ENCODE measurements around the gene HOXB6. TPM values are rescaled to one million over a fixed set of nuclear protein-coding genes. Genes with fewer than 3 reads are reported as not detected.

The HOXB6 gene
- total RNA-seq, 1 experiment from 2014 or later, result 19.8 TPM

DNA sequence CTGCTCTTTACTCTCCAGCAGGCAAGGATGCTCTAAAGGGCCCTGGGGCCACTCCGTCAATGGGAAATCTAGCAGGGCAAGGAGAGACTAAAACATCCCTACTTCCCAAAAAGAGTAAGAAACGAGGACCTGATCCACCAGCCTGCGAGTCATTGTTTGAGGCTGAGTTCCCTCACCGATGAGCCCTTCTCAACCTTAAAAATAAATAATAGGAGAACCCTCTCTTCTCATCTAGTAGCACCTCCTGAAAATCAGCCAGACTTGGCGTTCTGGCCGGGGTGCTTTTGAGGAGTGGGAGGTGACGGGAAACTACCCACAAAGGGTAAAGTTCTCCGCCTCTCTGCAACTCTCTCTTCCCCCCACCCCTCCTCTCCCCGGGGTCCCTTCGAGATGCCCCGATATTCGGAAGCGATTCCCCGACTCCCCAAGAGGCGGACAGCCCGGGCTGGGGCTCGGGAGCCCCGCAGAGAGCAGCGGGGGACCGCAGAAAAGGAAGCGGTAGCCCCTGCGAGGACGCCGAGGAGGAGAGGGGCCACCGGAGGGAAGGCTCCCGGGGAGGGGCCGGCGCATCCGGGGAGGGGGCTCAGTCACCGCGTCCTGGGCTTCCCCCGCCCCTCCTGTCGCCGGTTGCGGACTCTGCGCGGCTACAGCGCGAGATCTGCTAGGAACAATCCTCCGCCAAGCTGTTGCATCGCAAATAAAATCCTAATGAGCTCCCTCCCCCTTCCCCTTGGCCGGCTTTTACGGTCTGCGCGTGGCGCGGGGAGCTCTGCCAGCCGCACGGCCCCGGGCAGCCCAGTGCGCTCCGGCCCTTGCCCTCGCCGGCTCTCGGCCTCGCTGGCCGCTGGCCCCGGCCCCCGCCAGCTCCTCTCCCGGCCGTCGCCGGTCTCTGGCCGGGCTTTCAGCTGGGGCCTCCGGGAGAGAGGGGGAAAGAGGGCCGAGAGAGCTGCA, 20.0 kb upstream of the HOXB6 start:
- H3K4me3 ChIP-seq (ENCODE audit: low read depth, low read length, poor library complexity, severe bottlenecking), result peak overlapping the region; percentile 60
- peaks cover 20% of the 10 kb centered on the region for H3K4me1 ChIP-seq (ENCODE audit: insufficient read depth, low read length, poor library complexity, severe bottlenecking)
- peak; percentile 70 for DNase-seq (ENCODE audit: low spot score)
- no peaks in the 10 kb centered on the region for H3K9me3 ChIP-seq (ENCODE audit: low read depth, low read length, poor library complexity, severe bottlenecking)
- ChIA-PET CTCF (interaction anchor here (0.5 to 2.6 kb wide), 5 partner anchors 10 to 260 kb away, joined by 3 to 9 read pairs (median 6); partner anchors contain the start of gene HOXB8), POLR2A (ENCODE audit: low non-redundant PET) (interaction anchor here (0.5 kb wide), 1 partner anchor 583 kb away, joined by 6 read pairs; no protein-coding TSS in a partner anchor)
- no peaks in the 10 kb centered on the region for H3K36me3 ChIP-seq (ENCODE audit: insufficient read depth, low read length, poor library complexity, severe bottlenecking)
- BruUV-seq (replicated peaks), result no TSS peak
- no peaks in the 10 kb centered on the region for H3K27me3 ChIP-seq (replicated peaks; ENCODE audit: insufficient read depth, low read depth, low read length, poor library complexity)
- intact Hi-C loops (cut with micrococcal nuclease; ENCODE audit: unreplicated experiment), result no loop called here
- H3K27ac ChIP-seq (ENCODE audit: low read depth, low read length, poor library complexity, severe bottlenecking), result peak overlapping the region; percentile 64
- TF ChIP-seq CTCF (conservative IDR thresholded peaks at IDR 0.05; ENCODE audit: low read depth, low read length), result no peak
- no peak for TF ChIP-seq EZH2 (IDR thresholded peaks at IDR 0.05; ENCODE audit: borderline replicate concordance, low read depth, low read length, poor library complexity, severe bottlenecking)

DNA sequence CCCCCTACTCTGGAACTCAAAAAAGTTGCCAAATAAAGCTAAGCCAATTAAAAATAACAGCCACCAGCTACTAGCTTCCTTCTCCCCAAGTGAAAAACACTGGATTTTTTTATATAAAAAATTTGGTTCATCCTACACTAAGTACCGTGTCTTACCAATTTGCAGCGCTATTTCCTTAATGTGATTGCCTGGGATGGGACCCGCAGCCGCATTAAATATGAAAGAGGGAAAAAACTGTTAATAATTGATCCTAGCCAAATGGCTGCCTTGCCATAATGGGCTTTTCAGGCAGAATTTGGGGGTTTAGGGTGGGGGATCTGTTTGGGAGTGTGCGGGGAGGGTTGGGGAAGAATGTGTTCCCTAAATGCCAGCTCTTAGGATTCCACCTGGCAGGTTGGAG, 19.3 kb upstream of the HOXB6 start:
- no TSS peak for BruUV-seq (replicated peaks)
- intact Hi-C loops (cut with micrococcal nuclease; ENCODE audit: unreplicated experiment), result no loop called here
- Histone ChIP-seq H3K27ac (ENCODE audit: low read depth, low read length, poor library complexity, severe bottlenecking) (no peak overlapping the region), H3K4me1 (ENCODE audit: insufficient read depth, low read length, poor library complexity, severe bottlenecking) (peaks cover 23% of the 10 kb centered on the region), H3K36me3 (ENCODE audit: insufficient read depth, low read length, poor library complexity, severe bottlenecking) (no peaks in the 10 kb centered on the region), H3K4me3 (ENCODE audit: low read depth, low read length, poor library complexity, severe bottlenecking) (peak overlapping the region; percentile 60), H3K27me3 (replicated peaks; ENCODE audit: insufficient read depth, low read depth, low read length, poor library complexity) (no peaks in the 10 kb centered on the region), H3K9me3 (ENCODE audit: low read depth, low read length, poor library complexity, severe bottlenecking) (no peaks in the 10 kb centered on the region)
- TF ChIP-seq EZH2 (IDR thresholded peaks at IDR 0.05; ENCODE audit: borderline replicate concordance, low read depth, low read length, poor library complexity, severe bottlenecking) (no peak), CTCF (conservative IDR thresholded peaks at IDR 0.05; ENCODE audit: low read depth, low read length) (no peak)
- ChIA-PET CTCF (interaction anchor here (1.0 to 2.6 kb wide), 2 partner anchors 11 to 12 kb away, joined by 3 to 7 read pairs; no protein-coding TSS in a partner anchor), POLR2A (ENCODE audit: low non-redundant PET) (interaction anchor here (0.6 kb wide), 2 partner anchors 268 to 426 kb away, joined by 3 to 13 read pairs; no protein-coding TSS in a partner anchor)
- DNase-seq (ENCODE audit: low spot score), result no peak

GRCh38 chr17:48623583-48623982, 18.8 kb upstream of the HOXB6 start:
- CTCF ChIA-PET, result interaction anchor here (1.0 to 2.6 kb wide), 2 partner anchors 11 to 13 kb away, joined by 3 to 7 read pairs; no protein-coding TSS in a partner anchor
- no TSS peak for BruUV-seq (replicated peaks)
- intact Hi-C loops (cut with micrococcal nuclease; ENCODE audit: unreplicated experiment), result no loop called here
- H3K4me3 ChIP-seq (ENCODE audit: low read depth, low read length, poor library complexity, severe bottlenecking), result no peak overlapping the region
- H3K36me3 ChIP-seq (ENCODE audit: insufficient read depth, low read length, poor library complexity, severe bottlenecking), result no peaks in the 10 kb centered on the region
- no peaks in the 10 kb centered on the region for H3K27me3 ChIP-seq (replicated peaks; ENCODE audit: insufficient read depth, low read depth, low read length, poor library complexity)
- no peak for DNase-seq (ENCODE audit: low spot score)
- peaks cover 28% of the 10 kb centered on the region for H3K4me1 ChIP-seq (ENCODE audit: insufficient read depth, low read length, poor library complexity, severe bottlenecking)
- POLR2A ChIA-PET (ENCODE audit: low non-redundant PET), result interaction anchor here (0.5 to 0.6 kb wide), 3 partner anchors 72 to 426 kb away, joined by 3 to 13 read pairs (median 3); no protein-coding TSS in a partner anchor
- TF ChIP-seq EZH2 (IDR thresholded peaks at IDR 0.05; ENCODE audit: borderline replicate concordance, low read depth, low read length, poor library complexity, severe bottlenecking) (no peak), CTCF (conservative IDR thresholded peaks at IDR 0.05; ENCODE audit: low read depth, low read length) (no peak)
- H3K9me3 ChIP-seq (ENCODE audit: low read depth, low read length, poor library complexity, severe bottlenecking), result no peaks in the 10 kb centered on the region
- no peak overlapping the region for H3K27ac ChIP-seq (ENCODE audit: low read depth, low read length, poor library complexity, severe bottlenecking)
